HG03457 (cell line): Measurements from ENCODE around the gene GRIK4.

Experiments used
- ATAC-seq: cut with Tn5 transposase; IDR thresholded peaks from one replicate; pipeline ENCODE4 v1.9.1; 2021; ENCODE audit warnings: moderate number of reproducible peaks; ENCODE audit not compliant: unreplicated experiment

Gene GRIK4

DNA sequence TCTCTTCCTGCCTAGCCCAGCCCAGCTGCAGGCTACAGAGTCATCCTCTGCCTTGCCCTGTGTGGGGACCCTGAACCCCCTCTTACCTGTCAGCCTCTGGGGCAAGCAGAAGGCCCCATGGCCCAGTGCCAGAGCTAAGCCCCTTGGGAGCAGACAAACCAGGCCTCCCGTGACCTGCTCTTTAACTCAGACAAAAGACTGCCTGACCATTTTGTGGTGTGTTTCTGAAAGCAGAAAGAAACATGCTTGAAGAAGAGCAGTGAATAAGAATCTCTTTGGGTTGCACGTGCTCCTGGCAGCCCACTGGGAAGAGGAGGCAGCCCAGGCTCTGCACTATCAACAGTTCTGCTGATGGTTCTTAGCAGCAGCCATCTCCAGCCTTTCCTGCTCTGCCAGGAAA, 118.6 kb downstream of the GRIK4 start:
- no peak for ATAC-seq

DNA sequence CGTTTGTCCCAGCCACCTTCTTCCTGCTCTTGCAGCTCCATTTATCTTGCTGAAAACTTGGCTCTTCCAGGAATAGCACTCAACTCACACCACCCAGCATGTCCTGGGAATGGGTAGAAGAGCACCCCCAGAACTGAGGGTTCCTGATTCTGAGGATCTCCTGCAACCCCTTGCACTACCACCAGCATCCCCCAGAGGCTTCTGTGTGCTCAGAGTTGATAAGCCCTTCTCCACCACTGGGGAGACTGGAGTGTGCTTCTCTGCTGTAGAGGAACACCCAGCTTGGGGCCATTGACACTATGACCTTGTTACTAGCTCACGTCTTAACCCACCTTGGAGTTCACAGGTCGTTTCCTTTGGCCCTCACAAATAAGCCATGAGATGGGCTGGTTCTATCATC, 121.0 kb downstream of the GRIK4 start:
- no peak for ATAC-seq

GRCh38 chr11:120633616-120634393, 122.3 kb downstream of the GRIK4 start:
- ATAC-seq, result no peak

- no peak for ATAC-seq
Observed at GRCh38 chr11:120634706-120635105, 123.2 kb downstream of the GRIK4 start.

GRCh38 chr11:120635136-120635810, 123.7 kb downstream of the GRIK4 start:
- no peak for ATAC-seq

DNA sequence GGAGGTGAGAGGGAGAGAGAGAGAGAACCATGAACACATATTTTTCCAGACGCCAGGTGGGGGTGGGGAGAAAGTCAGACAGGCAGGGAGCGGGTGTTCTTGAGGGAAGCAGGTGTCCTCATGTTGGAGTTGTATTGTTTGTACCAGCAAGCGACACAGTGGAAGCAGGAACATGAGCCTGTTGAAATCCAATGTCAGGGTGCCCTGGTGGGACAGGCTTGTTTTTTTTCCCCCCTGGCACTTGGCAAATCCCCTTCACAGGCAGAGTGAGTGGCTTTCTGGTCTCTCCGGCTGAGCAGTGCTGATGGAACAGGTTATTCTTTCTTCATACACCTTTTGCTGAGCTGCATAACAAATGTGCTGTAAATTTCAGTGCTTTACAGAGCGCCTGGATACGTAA, 125.6 kb downstream of the GRIK4 start:
- ATAC-seq, result no peak

DNA sequence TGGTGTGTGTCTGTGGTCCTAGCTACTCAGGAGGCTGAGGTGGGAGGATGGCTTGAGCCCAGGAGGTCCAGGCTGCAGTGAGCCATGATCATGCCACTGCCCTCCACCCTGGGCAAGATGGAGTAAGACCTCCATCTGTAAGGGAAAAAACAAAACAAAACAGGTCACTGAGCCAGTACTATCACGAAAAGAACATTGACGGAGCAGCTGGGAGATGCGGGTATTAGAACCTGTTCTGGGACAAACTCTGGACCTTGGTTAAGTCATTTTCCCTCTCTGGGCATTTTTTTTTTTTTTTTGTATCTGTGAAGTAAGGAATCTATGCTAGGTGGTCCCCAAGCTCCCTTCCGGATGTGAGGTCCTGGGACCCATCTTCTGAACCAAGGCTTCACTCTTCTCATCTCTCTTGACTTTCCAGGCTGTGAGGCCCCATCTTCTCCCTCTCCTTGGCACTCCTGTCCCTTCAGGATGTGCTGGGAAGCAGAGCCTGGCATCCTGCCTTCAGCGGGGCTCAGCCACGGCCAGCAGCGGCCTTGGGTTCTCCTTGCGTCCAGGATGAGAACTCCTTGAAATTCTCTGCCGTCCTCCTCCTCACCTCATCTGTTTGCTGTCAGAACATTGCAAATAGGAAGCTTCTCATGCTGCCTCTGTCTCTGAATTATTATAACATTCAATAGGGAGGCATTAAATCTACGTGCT, 130.8 kb downstream of the GRIK4 start:
- no peak for ATAC-seq

- no peak for ATAC-seq
Observed at GRCh38 chr11:120643284-120643683, 131.7 kb downstream of the GRIK4 start.

DNA sequence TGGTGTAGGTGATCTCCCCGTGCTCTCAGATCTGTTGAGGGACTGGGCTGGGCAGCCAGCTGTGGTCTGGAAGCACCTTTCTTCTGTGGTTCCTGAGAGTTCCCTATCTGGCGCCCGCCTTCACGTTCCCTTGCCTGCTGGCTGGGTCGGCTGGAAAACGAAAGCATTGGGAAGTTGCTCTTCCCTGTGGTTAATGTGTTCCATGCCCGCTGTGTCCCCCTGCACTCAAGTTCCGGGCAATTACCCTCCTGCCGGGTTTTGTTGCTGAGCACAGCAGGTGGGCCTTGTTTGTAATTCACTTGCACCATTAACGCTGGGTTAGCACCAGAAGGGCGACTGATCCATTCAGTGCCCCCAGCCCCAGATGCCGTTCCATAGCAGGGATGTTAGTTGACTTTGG, 134.1 kb downstream of the GRIK4 start:
- ATAC-seq, result no peak

GRCh38 chr11:120646206-120646605, 134.7 kb downstream of the GRIK4 start:
- no peak for ATAC-seq

GRCh38 chr11:120647681-120648080, 136.1 kb downstream of the GRIK4 start:
- no peak for ATAC-seq

GRCh38 chr11:120648771-120649170, 137.2 kb downstream of the GRIK4 start:
- ATAC-seq, result no peak

DNA sequence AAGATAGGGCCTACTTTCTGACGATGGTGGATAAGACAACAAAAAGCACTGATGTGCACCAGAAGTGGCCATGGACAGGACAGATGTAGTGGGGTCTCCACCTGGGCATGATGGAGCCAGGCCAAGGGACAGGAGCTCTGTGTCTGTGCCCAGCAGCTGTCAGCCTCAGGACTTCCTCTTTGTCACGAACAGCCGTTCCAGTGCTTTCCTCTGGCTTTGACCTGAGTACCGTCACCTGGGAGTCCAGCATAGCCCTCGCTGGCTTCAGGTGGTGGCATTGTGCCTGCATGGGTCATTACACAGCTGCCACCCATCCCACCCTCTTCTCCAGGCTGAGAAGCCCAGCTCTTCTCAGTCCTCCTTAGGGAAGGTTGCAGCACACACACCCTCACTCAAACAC, 137.8 kb downstream of the GRIK4 start:
- ATAC-seq, result no peak

- ATAC-seq, result no peak
Observed at GRCh38 chr11:120651396-120651795, 139.8 kb downstream of the GRIK4 start.

DNA sequence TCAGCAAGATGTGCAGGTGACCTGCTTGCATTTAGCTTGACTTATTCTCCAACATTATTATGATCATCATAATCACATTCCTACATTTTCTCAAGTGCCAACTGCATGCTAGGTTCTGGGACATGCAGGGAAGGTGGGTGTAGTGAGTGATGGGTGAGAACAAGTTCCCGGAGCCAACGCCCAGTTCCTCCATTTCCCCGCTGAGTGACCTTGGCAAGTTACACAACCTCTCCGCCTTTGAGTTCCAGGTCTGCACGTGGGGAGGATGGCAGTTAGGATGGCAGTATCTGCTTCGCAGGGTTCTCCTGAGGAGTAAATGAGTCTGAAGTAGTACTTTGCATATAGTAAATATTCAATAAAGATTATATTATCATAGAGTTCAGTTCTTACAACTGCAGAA, 140.3 kb downstream of the GRIK4 start:
- ATAC-seq, result no peak

GRCh38 chr11:120652705-120653335, 141.3 kb downstream of the GRIK4 start:
- no peak for ATAC-seq

DNA sequence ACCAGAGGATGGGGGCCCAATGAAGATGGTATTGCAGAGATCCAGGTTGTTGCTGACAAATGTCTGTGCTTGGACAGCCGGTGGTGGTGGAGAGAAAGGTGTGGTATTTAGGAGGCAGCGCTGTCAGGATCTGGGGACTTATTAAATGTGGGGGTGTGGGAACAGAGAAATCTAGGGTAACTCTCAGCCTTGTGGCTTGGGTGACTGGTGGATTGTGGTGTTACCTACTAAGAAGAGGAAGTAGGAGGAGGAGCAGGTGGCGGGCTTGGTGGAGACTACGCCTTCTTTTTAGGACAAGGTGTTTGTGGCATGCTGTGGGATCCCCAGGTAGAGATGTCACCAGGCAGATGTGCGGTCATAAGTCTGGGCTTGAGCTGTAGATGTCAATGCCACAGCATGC, 144.0 kb downstream of the GRIK4 start:
- no peak for ATAC-seq

- ATAC-seq, result no peak
Observed at GRCh38 chr11:120657306-120658070, 145.9 kb downstream of the GRIK4 start.

- no peak for ATAC-seq
Observed at GRCh38 chr11:120658071-120658423, 146.5 kb downstream of the GRIK4 start.

DNA sequence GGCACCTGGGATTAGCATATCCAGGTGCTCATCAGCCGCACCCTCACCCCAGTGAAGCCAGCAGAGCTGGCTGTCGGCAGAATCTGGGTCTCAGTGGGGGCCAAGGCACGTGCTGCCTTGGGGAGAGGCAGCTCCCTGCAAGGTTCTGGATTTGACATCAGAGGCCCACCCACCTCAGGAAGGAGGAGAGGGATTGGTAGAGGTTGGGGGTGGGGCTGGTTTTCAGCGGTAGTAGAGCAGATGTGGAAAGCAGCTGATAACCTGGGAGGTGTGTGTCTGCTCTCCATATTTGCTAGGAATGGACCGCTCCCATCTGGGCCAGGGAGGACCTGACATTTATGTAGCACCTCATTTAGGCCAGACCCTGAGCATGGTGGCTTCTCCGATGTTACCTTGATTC, 147.5 kb downstream of the GRIK4 start:
- no peak for ATAC-seq

GRCh38 chr11:120660024-120660565, 148.5 kb downstream of the GRIK4 start:
- ATAC-seq, result no peak
